ENCODE measurements around the gene TRAPPC11.

DNA sequence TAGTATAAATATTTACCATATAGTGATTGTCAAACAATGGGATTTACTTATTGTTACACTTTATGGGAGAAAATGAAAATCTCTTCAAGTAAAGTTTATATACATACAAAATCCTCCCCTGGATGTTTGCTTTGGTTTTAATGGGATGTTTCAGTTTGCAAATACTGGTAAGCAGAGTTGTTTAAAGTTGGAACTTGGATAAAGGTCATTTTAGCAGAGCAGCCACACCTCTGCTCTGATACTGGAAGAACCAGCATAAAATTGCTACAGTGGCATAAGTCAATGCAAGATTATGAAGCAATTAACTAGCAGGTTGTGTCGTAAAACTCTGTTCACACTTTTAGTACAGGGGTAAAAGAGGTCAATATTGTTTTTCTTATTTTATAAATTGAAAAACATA lies 101.2 kb downstream of the TRAPPC11 start:
- TF ChIP-seq POLR2A (IDR thresholded peaks at IDR 0.05) = no peak
- no peak for TF ChIP-seq CTCF (IDR thresholded peaks at IDR 0.05)
- TF ChIP-seq POLR2AphosphoS5 (IDR thresholded peaks at IDR 0.05; ENCODE audit: insufficient read depth in 1 of 2, low read depth in 1 of 2) = peak in 1 of 2 donors; percentile 24
